ENCODE results near the gene DUSP19.

Gene DUSP19

GRCh38 chr2:183091318-183091953, 12.9 kb downstream of the DUSP19 start:
- Histone ChIP-seq H3K27me3 (replicated peaks) (no peaks in the 10 kb centered on the region), H3K36me3 (replicated peaks) (no peaks in the 10 kb centered on the region), H3K4me3 (ENCODE audit: low read depth, low read length) (no peak overlapping the region), H3K27ac (no peak overlapping the region)
- in situ Hi-C loops (cut with HindIII; ENCODE audit: low pct_ligation_motif_present, low sequenced_read_pairs) = no loop called here
- no peak for DNase-seq
- TF ChIP-seq CTCF (IDR thresholded peaks at IDR 0.05; ENCODE audit: low read depth, low read length, missing control alignments) = no peak

GRCh38 chr2:183091954-183092345, 13.4 kb downstream of the DUSP19 start:
- DNase-seq = no peak
- in situ Hi-C loops (cut with HindIII; ENCODE audit: low pct_ligation_motif_present, low sequenced_read_pairs) = no loop called here
- no peak for TF ChIP-seq CTCF (IDR thresholded peaks at IDR 0.05; ENCODE audit: low read depth, low read length, missing control alignments)
- no peaks in the 10 kb centered on the region for H3K36me3 ChIP-seq (replicated peaks)
- no peaks in the 10 kb centered on the region for H3K27me3 ChIP-seq (replicated peaks)
- H3K27ac ChIP-seq = no peak overlapping the region
- H3K4me3 ChIP-seq (ENCODE audit: low read depth, low read length) = no peak overlapping the region

- in situ Hi-C loops (cut with HindIII; ENCODE audit: low pct_ligation_motif_present, low sequenced_read_pairs) = no loop called here
- Histone ChIP-seq H3K4me3 (ENCODE audit: low read depth, low read length) (no peak overlapping the region), H3K27me3 (replicated peaks) (no peaks in the 10 kb centered on the region), H3K27ac (no peak overlapping the region), H3K36me3 (replicated peaks) (no peaks in the 10 kb centered on the region)
- no peak for DNase-seq
- TF ChIP-seq CTCF (IDR thresholded peaks at IDR 0.05; ENCODE audit: low read depth, low read length, missing control alignments) = no peak
Observed at GRCh38 chr2:183093857-183094657, 15.5 kb downstream of the DUSP19 start.

GRCh38 chr2:183105402-183106134, 27.0 kb downstream of the DUSP19 start:
- H3K36me3 ChIP-seq (replicated peaks) = no peaks in the 10 kb centered on the region
- no peaks in the 10 kb centered on the region for H3K27me3 ChIP-seq (replicated peaks)
- H3K27ac ChIP-seq = no peak overlapping the region
- no peak for TF ChIP-seq CTCF (IDR thresholded peaks at IDR 0.05; ENCODE audit: low read depth, low read length, missing control alignments)
- in situ Hi-C loops (cut with HindIII; ENCODE audit: low pct_ligation_motif_present, low sequenced_read_pairs) = no loop called here
- DNase-seq = peak; percentile 8
- no peak overlapping the region for H3K4me3 ChIP-seq (ENCODE audit: low read depth, low read length)

GRCh38 chr2:183112577-183112976, 34.0 kb downstream of the DUSP19 start:
- DNase-seq = no peak
- Histone ChIP-seq H3K27ac (no peak overlapping the region), H3K36me3 (replicated peaks) (no peaks in the 10 kb centered on the region), H3K27me3 (replicated peaks) (no peaks in the 10 kb centered on the region), H3K4me3 (ENCODE audit: low read depth, low read length) (no peak overlapping the region)
- in situ Hi-C loops (cut with HindIII; ENCODE audit: low pct_ligation_motif_present, low sequenced_read_pairs) = no loop called here
- no peak for TF ChIP-seq CTCF (IDR thresholded peaks at IDR 0.05; ENCODE audit: low read depth, low read length, missing control alignments)

All from brain microvascular endothelial cell (primary cell).